Measurements from ENCODE around the gene TMEM91.

TMEM91 gene

GRCh38 chr19:41376241-41376997 is at the start of gene TMEM91:
Gene TMEM91 (plus strand): TSS chr19:41376533. CDS start chr19:41378310, 1,777 bp downstream.
- DNase-seq (ENCODE audit: low read depth): peak; percentile 51

GRCh38 chr19:41327076-41327575 is 49.2 kb upstream of the TMEM91 start:
- no peak for DNase-seq (ENCODE audit: low read depth)

DNA sequence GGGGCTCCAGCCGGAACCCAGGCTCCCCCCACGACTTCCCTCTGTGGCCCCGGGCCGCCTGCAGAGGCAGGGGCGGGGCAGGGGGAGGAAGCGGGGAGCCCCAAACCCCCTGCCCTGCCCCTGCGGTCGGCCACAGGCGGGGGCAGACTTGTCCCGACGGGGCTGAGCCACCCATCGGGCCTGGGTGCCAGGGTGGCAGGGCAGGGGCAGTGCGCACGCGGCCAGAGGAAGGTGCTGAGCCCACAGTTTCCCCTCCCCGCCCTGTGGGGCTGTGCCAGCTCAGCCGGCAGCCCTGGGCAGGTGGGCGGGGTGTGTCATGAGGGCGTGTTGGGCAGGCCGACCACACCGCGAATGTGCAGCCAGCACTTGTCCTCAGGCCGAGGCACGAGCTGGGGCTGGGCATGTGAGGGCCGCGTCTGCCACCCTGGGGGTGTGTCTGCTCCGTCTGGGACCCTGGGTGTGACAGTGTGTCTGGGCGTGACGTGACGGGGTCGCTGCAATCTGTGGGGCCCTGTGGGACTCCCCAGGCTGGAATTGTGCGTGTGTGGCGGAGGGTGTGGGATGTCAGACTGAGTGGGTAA is 48.7 kb upstream of the TMEM91 start:
- DNase-seq (ENCODE audit: low read depth): peak; percentile 53

- no peak for DNase-seq (ENCODE audit: low read depth)
Measured at GRCh38 chr19:41328157-41328841, 48.0 kb upstream of the TMEM91 start.

DNA sequence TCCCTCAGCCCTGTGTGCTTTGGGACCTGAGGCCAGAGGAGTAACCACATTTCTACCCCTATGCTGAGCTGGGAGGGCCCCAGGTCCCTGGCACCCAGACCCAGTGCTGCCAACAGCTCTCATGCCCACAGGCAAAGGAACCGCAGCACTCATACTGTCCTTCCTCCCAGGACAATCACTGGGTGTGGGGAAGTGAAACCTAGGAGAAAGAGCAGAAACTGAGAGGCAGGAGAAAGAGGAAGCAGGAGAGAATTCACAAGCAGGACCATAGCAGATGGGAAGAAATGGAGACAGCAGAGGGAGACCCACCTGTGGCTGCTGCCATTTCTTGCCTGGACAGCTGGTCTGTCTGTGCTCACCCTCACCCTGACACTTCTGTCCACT is 47.5 kb upstream of the TMEM91 start:
- no peak for DNase-seq (ENCODE audit: low read depth)

- no peak for DNase-seq (ENCODE audit: low read depth)
Measured at GRCh38 chr19:41330481-41330880, 45.9 kb upstream of the TMEM91 start.

DNA sequence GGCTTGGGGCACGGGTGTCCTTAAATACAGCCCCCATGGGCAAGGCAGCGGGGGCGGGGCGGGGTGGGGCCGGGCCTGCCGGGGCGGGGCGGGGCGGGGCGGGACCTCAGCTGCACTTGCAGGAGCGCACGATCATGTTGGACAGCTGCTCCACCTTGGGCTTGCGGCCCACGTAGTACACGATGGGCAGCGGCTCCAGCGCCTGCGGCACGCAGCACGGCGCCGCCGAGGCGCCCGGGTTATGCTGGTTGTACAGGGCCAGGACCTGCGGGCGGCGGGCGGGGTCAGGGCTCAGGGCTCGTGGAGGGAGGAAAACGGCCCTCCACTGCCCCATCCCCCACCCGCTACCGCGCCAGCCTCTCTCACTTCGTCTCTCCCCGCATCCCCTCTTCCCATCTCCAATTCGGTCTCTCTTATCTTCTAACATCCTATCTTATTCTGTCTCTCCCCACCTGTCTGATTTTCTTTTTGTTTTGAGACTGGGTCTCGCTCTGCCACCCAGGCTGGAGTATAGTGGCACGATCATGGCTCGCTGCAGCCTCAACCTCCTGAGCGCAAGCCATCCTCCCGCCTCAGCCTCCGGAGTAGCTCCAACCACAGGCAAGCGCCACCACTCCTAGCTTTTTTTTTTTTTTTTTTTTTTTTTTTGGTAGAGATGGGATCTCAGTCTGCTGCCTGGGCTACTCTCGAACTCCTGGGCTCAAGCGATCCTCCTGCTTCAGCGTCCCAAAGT is 45.2 kb upstream of the TMEM91 start:
- DNase-seq (ENCODE audit: low read depth): no peak

GRCh38 chr19:41332000-41332399 is 44.3 kb upstream of the TMEM91 start:
- DNase-seq (ENCODE audit: low read depth): no peak

GRCh38 chr19:41332468-41332867 is 43.9 kb upstream of the TMEM91 start:
- no peak for DNase-seq (ENCODE audit: low read depth)

DNA sequence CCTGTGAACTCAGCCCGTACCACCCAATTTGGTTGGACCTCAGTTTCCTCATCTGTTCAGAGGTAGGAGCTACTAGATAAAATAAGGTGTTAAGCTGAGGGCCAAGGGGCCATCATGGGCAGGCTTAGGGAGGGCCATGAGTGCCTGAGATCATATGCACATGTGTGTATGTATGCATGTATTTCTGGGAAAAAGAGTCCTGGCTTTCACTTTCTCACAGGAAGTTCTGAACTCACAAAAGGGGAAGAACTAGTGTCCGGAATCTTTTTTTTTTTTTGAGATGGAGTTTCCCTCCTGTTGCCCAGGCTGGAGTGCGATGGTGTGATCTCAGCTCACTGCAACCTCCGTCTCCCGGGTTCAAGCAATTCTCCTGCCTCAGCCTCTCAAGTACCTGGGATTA is 41.5 kb upstream of the TMEM91 start:
- DNase-seq (ENCODE audit: low read depth): no peak

DNA sequence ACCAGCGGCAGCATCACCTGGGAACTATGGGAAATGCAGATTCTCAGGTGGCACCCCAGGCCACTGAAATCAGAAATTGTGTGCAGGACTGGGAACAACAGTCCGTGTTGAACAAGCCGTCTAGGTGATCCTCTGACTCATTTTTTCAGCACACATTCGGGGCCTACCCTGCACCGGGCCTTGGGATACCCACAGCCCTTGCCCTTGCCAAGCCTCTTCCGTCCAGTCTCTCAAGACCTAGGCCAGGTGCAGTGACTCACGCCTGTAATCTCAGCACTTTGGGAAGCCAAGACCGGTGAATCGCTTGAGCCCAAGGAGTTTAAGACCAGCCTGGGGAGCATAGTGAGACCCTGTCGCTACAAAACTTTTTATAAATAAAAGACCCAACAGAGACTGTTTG is 40.9 kb upstream of the TMEM91 start:
- DNase-seq (ENCODE audit: low read depth): no peak

DNA sequence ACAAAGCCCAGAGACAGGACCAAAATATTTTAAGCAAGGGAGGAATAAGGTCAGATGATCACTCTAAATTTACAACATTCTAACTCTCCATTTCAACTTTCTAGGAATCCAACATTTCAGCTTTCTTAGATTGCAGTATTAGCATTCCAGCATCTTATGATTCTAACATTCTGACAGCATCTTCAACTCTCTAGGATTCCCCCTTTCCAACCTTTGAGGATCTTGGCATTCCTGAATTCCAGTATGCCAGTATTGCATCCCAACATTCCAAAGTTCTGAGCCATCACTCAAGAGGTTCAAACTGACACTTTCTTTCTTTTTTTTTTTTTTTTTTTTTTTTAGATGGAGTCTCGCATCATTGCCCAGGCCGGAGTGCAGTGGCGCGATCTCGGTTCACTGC is 36.4 kb upstream of the TMEM91 start:
- DNase-seq (ENCODE audit: low read depth): peak; percentile 80

DNA sequence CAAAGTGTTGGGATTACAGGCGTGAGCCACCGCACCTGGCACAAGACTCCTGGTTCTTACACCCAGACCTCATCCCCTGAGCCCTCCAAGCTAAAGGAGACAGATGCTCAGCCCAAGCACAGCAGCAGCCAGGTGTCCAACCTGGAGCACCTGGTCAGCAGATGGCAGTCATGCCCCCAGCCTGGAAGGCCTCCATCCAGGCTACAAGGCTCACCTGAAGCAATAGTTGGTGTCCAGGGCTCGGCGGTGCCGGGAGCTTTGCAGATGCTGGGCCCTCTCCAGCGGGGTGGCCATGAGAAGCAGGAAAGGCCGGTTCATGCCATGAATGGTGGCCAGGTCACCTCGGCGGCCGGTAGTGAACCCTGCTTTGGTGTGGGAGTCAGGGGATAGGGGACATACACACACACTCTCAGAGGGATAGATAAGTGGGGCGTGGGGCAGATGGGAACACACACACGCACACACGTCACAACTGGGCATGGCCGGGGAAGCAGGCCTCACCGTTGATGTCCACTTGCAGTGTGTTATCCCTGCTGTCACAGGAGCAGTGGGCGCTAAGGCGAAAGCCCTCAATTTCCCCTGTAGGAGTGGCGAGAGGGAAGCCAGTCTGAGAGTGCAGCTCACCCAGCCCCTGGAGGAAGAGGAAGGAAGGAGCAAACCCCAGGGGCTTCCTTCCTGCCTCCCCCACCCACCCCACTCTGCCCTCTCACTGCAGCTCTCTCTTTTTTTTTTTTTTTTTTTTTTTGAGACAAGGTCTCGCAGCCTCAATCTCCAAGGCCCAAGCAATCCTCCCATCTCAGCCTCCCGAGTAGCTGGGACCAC is 34.5 kb upstream of the TMEM91 start:
- no peak for DNase-seq (ENCODE audit: low read depth)

DNA sequence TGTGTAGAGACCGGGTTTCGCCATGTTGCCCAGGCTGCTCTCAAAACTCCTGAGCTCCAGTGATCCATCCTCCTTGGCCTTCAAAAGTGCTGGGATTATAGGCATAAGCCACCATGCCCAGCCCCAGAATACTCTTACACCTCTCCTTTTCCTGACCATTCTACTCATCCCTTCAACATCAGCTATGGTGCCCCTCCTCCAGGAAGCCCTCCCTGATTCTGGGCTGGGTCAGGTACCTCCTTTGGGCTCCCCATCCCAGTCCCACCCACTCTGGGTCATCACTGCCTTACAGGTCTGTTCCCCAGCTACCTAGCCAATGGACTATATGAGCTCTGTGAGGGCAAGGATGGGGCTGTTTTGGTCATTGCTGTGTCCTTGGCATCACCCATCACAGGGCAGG is 32.2 kb upstream of the TMEM91 start:
- no peak for DNase-seq (ENCODE audit: low read depth)

DNA sequence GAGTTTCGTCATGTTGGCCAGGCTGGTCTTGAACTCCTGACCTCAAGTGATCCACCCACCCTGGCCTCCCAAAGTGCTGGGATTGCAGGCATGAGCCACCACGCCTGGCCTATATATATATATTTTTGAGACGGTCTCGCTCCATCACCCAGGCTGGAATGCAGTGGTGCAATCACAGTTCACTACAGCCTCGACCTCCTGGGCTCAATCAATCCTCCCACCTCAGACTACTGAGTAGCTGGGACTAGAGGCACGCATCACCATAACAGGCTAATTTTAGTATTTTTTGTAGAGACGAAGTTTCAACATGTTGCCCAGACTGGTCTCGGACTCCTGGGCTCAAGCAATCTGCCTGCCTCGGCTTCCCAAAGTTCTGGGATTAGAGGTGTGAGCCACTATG is 29.4 kb upstream of the TMEM91 start:
- DNase-seq (ENCODE audit: low read depth): peak; percentile 89

DNA sequence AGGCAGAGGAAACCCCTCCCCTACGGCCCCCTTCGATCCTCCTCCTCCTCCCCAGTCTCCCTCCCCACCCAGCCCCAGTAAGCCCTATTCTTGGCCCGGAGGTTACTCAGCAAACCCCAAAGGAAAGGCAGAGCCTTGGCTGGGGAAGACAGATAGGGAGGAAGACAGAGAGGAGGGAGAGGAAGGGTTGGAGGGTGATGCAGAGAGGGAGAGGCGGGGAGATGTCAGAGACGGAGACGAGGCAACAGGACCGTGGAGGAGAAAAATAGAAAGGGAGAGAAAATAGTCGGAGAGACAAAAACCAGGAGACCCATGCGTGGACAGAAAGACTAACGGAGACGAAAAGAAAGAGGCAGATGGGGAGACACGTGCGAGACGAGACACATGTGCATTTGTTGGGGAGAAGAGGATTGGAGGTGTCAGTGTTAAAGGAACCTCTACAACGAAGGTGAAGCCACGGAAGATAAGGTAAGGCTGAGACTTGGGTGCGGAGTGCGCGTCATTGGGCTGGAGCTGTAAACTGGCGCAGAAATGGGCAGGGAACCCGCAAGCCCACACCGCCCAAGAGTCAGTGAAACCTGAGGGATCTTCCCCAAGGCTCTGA is 25.5 kb upstream of the TMEM91 start:
- DNase-seq (ENCODE audit: low read depth): peak; percentile 42

DNA sequence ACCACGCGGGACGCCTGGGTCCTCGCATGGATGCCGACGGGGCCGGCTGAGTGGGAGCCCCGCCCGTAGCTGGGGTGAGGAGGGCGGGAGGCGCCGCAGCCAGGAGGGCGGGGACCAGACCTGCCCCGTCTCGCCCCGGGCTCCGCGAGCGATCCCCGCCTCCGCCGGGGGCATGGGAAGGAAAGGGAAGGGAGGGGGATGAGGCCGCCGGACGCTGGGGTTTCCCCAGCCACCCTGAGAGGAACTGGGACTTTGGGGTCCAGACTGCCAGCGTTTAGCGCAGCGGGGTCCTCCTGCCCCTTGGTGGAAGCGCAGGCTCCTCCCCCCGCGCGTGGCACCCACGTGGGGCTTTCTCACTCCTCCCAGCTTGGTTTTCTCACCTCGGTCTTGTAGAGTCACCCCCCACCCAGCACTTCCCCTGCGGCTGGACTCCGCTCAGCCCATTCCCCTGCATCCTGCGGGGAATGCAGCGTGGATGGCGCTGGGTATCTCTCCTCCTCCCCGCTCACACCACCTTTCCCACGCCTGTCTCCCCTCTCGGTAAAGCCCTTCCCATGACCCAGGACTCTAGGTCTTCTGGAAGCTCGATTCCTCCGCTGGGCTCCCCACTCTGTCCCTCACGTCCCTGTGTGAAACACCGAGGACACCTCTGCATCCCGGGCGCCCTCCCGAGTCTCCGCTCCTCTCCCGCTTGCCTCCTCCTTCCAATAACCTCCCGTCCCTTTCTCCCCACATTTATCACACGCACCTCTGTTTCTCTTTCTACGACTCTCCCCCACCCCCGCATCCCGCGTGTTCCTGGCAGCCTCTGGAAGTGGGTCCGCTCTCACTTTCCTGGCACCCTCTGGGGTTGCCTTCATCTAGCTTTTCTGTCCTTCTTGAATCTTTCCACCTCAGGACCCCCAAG is 24.7 kb upstream of the TMEM91 start:
- peak; percentile 59 for DNase-seq (ENCODE audit: low read depth)

DNA sequence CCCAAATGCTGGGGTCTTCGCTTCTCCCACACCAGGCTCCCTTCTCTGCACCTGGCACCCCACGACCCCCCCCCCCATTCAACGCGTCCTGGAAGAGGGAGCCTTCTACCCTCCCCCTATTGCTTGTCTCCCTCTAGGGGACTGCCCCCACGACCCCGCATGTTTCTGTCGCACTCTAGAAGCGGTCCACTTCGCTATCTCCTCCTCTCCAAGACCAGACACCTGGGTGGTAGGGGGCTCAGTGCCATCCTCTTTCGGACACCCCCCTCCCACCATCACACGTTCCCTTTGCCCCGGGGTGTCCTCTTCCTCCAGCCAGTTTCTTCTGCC is 24.1 kb upstream of the TMEM91 start:
- no peak for DNase-seq (ENCODE audit: low read depth)

GRCh38 chr19:41352609-41353465 is 23.5 kb upstream of the TMEM91 start:
- DNase-seq (ENCODE audit: low read depth): peak; percentile 49

Measured in amniotic epithelial cell (primary cell).